ENCODE data around the gene FRRS1L. TPM values are rescaled to one million over a fixed set of nuclear protein-coding genes. Genes with fewer than 3 reads are reported as not detected.

The FRRS1L gene
- total RNA-seq, 4 donors from 2014 or later: 0.80 to 3.8 (median 1.9) TPM

- Histone ChIP-seq H3K27ac (peak overlapping the region in 1 of 4 donors; percentile 33), H3K27me3 (no peaks in the 10 kb centered on the region), H3K36me3 (peaks cover 0 to 44% (median 0%) of the 10 kb centered on the region in 3 donors), H3K9me3 (no peaks in the 10 kb centered on the region), H3K4me1 (peaks cover 0 to 16% (median 0%) of the 10 kb centered on the region in 4 donors), H3K4me3 (no peak overlapping the region)
- no peak for DNase-seq
- TF ChIP-seq, protein P1, sequence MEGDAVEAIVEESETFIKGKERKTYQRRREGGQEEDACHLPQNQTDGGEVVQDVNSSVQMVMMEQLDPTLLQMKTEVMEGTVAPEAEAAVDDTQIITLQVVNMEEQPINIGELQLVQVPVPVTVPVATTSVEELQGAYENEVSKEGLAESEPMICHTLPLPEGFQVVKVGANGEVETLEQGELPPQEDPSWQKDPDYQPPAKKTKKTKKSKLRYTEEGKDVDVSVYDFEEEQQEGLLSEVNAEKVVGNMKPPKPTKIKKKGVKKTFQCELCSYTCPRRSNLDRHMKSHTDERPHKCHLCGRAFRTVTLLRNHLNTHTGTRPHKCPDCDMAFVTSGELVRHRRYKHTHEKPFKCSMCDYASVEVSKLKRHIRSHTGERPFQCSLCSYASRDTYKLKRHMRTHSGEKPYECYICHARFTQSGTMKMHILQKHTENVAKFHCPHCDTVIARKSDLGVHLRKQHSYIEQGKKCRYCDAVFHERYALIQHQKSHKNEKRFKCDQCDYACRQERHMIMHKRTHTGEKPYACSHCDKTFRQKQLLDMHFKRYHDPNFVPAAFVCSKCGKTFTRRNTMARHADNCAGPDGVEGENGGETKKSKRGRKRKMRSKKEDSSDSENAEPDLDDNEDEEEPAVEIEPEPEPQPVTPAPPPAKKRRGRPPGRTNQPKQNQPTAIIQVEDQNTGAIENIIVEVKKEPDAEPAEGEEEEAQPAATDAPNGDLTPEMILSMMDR (IDR thresholded peaks at IDR 0.05): no peak
- no peak for TF ChIP-seq POLR2A (IDR thresholded peaks at IDR 0.05)
These were observed 72.8 kb downstream of the FRRS1L start for GRCh38 chr9:109094268-109094667.

GRCh38 chr9:109092587-109092986 is 74.5 kb downstream of the FRRS1L start:
- no peaks in the 10 kb centered on the region for H3K9me3 ChIP-seq
- H3K27ac ChIP-seq: no peak overlapping the region
- TF ChIP-seq, protein P1 (IDR thresholded peaks at IDR 0.05): no peak
- TF ChIP-seq POLR2A (IDR thresholded peaks at IDR 0.05): no peak
- H3K36me3 ChIP-seq: peaks cover 0 to 61% (median 0%) of the 10 kb centered on the region in 3 donors
- DNase-seq: no peak
- H3K4me1 ChIP-seq: peaks cover 0 to under 1% (median 0%) of the 10 kb centered on the region in 4 donors
- H3K4me3 ChIP-seq: no peak overlapping the region
- H3K27me3 ChIP-seq: no peaks in the 10 kb centered on the region

GRCh38 chr9:109092051-109092580 is 74.9 kb downstream of the FRRS1L start:
- H3K36me3 ChIP-seq: peaks cover 0 to 64% (median 0%) of the 10 kb centered on the region in 3 donors
- no peak for DNase-seq
- TF ChIP-seq, protein P1 (IDR thresholded peaks at IDR 0.05): no peak
- no peak for TF ChIP-seq POLR2A (IDR thresholded peaks at IDR 0.05)
- no peak overlapping the region for H3K27ac ChIP-seq
- no peak overlapping the region for H3K4me3 ChIP-seq
- H3K9me3 ChIP-seq: no peaks in the 10 kb centered on the region
- no peaks in the 10 kb centered on the region for H3K4me1 ChIP-seq
- H3K27me3 ChIP-seq: no peaks in the 10 kb centered on the region

- Histone ChIP-seq H3K4me3 (no peak overlapping the region), H3K4me1 (no peaks in the 10 kb centered on the region), H3K9me3 (no peaks in the 10 kb centered on the region), H3K27me3 (no peaks in the 10 kb centered on the region), H3K36me3 (peaks cover 0 to 68% (median 0%) of the 10 kb centered on the region in 3 donors), H3K27ac (no peak overlapping the region)
- TF ChIP-seq, protein P1 (IDR thresholded peaks at IDR 0.05): no peak
- no peak for TF ChIP-seq POLR2A (IDR thresholded peaks at IDR 0.05)
- DNase-seq: no peak
These were observed 78.8 kb downstream of the FRRS1L start for GRCh38 chr9:109088221-109088620.

GRCh38 chr9:109087795-109088194 is 79.3 kb downstream of the FRRS1L start:
- Histone ChIP-seq H3K9me3 (no peaks in the 10 kb centered on the region), H3K4me3 (no peak overlapping the region), H3K36me3 (peaks cover 0 to 66% (median 0%) of the 10 kb centered on the region in 3 donors), H3K27me3 (no peaks in the 10 kb centered on the region), H3K4me1 (no peaks in the 10 kb centered on the region), H3K27ac (no peak overlapping the region)
- TF ChIP-seq, protein P1 (IDR thresholded peaks at IDR 0.05): no peak
- no peak for TF ChIP-seq POLR2A (IDR thresholded peaks at IDR 0.05)
- no peak for DNase-seq

Measured in Peyer's patch (tissue), 4 donors.